AG04449 (cell line): ENCODE results near the gene PARP12.

Experiments
- CTCF ChIA-PET: fragments of 350-600 bp; formaldehyde crosslinking; extraction: SDS; loops from one replicate; lab custom pipeline; 2021; ENCODE audit warnings: antibody characterized with exemption; lab: Yijun Ruan, JAX
- POLR2A ChIA-PET: fragments of 400-600, 350-600 bp; formaldehyde crosslinking; extraction: SDS; loops from one replicate; lab custom pipeline; 2020; ENCODE audit warnings: antibody characterized with exemption, inconsistent platforms; lab: Yijun Ruan, JAX
- DNase-seq: peaks from one replicate; pipeline ENCODE4 v3.0.0-alpha.2; 2010; ENCODE audit warnings: low read depth, low spot score
- H3K4me3 ChIP-seq: 2 replicates; pipeline ENCODE4 v1.5.1; 2011; ENCODE audit warnings: low read depth, mild to moderate bottlenecking, control low read depth, low read length
- TF ChIP-seq, protein P1 (sequence below): IDR thresholded peaks from one replicate; pipeline ENCODE4 v1.5.1; 2011; ENCODE audit warnings: mild to moderate bottlenecking, moderate library complexity, low read length, control low read depth, inconsistent platforms; ENCODE audit not compliant: insufficient read depth; ENCODE audit errors: missing control alignments

The PARP12 gene

DNA sequence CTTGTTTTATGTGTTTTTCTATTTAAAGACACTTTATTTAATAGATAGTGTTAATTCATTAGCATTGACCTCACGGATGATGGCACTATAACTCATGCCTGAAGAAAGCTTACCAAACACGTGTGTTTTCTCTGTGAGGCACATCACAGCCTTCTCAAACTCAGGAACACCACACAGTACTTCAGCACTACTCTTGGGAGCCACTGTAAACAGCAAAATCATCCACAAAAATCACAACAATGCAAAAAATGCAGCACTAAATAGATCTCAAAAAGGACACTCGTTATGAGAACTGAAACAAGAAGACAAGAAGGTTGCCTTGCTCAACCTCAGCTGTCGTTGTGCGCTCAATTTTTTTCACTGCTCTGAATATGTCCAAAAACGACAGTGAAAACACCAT, 12.0 kb upstream of the PARP12 start:
- H3K4me3 ChIP-seq = no peak overlapping the region
- CTCF ChIA-PET = no interaction called here
- DNase-seq = peak; percentile 34
- POLR2A ChIA-PET = no interaction called here
- TF ChIP-seq, protein P1, sequence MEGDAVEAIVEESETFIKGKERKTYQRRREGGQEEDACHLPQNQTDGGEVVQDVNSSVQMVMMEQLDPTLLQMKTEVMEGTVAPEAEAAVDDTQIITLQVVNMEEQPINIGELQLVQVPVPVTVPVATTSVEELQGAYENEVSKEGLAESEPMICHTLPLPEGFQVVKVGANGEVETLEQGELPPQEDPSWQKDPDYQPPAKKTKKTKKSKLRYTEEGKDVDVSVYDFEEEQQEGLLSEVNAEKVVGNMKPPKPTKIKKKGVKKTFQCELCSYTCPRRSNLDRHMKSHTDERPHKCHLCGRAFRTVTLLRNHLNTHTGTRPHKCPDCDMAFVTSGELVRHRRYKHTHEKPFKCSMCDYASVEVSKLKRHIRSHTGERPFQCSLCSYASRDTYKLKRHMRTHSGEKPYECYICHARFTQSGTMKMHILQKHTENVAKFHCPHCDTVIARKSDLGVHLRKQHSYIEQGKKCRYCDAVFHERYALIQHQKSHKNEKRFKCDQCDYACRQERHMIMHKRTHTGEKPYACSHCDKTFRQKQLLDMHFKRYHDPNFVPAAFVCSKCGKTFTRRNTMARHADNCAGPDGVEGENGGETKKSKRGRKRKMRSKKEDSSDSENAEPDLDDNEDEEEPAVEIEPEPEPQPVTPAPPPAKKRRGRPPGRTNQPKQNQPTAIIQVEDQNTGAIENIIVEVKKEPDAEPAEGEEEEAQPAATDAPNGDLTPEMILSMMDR = no peak

DNA sequence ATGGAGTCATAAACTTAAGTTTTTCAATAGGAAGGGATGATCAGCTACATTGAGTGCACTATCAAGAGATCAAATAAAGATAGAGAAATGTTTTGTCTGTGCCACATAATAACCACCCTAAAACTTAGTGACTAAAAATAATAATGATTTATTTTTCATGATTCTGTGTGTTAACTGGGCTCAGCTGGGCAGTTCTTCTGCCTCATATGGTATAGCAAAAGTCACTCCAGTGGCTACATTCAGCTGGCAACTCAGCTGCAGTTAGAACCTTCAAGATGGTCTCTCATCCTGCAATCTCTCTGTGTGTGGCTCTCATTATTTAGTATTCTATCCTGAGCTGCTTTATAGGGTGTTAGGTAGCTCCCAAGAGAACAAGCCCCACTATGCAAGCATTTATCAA, 7.8 kb upstream of the PARP12 start:
- no peak overlapping the region for H3K4me3 ChIP-seq
- DNase-seq = no peak
- ChIA-PET CTCF (no interaction called here), POLR2A (no interaction called here)
- TF ChIP-seq, protein P1 = no peak

DNA sequence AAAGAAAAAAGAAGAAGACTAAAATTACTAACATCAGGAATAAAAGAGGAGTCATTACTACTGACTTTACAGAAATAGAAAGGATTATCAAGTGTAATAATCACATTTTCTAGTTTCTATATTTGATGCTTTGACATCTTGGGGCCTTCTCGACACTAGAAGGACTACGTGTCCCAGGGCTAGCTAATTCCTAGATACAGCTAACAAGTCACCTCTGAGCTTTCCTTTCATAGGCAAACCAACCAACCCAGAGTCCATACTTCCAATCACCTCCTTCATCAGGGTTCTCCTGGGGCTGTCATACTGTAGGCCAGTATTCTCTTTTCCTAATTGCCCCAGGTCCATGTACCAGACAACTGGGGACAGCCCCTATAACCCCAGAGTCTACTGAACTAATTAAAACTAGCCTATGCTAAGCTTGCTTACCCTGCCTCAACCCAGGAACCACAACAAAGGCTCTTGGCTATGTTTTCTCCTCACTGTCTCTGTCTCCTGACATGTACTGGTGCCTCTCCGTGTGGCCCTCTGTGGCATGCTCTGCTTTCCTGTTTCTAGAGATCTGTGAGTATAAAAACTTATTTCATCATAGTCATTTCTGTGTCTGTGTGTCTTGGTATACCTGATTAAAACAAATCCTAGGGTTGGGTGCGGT, 6.7 kb upstream of the PARP12 start:
- ChIA-PET POLR2A (no interaction called here), CTCF (no interaction called here)
- no peak overlapping the region for H3K4me3 ChIP-seq
- DNase-seq = no peak
- TF ChIP-seq, protein P1 = no peak

DNA sequence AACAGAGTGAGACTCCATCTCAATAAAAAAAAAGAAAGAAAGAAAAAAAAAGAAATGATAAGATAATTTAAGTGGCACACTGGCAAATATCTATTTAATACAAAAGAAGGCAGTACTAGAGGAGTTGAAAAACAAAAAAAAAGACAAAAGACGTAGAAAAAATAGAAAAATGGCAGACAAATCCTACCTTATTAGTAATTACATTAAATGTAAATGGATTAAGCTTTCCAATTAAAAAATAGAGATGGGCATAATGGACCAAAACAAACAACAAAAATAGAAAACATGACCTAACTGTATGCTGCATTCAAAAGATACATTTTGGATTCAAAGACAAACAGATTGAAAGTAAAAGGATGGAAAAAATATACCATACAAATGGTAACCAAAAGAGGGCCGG, 5.3 kb upstream of the PARP12 start:
- CTCF ChIA-PET = no interaction called here

DNA sequence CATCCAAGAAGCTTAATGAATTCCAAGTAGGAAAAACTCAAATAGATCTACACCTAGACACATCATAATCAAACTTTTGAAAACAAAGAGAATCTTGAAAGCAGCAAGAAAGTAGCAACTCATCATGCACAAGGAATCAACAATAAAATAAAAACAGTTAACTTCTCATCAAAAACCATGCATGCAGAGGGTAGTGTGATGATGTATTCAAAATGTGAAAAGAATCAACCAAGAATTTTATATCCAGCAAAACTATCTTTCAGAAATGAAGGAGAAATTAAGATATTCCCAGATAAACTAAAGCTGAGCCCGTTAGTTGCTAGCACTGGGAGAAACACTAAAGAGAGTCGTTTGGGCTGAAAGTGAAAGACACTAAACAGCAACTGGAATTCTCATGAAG, 4.3 kb upstream of the PARP12 start:
- ChIA-PET POLR2A (no interaction called here), CTCF (interaction anchor here (1.5 kb wide), 1 partner anchor 19 kb away, joined by 3 read pairs; no protein-coding TSS in a partner anchor)
- DNase-seq = no peak
- TF ChIP-seq, protein P1 = no peak
- no peak overlapping the region for H3K4me3 ChIP-seq

More for the DNA sequence above, 5.3 kb upstream of the PARP12 start:
- no peak for DNase-seq
- no peak overlapping the region for H3K4me3 ChIP-seq
- TF ChIP-seq, protein P1 = no peak
- POLR2A ChIA-PET = no interaction called here

DNA sequence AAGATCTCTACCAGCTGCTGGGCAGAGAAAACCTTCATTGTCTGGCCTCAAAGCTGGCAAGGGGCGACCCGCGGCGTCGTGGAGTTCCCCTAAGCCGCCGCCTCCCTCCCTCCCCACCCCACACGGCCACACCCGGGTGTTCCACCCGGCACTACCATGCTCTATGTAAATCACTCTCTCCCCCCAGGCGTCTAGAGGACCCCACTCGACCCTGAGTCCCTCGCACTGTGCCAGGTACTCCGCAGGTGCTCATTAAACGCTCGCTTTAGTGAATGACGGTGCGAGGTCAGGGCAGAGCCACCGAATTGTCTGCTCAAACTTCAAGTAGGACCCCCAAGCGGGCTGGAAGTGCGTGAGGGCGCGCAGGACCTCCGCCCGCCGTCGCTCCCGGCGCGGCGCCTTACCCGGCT, 628 bp downstream of the PARP12 start:
- CTCF ChIA-PET = interaction anchor here (1.0 kb wide), 1 partner anchor 11 kb away, joined by 3 read pairs; no protein-coding TSS in a partner anchor
- no peak for DNase-seq
- POLR2A ChIA-PET = no interaction called here

More for the DNA sequence above, 628 bp downstream of the PARP12 start:
- H3K4me3 ChIP-seq = peak overlapping the region; percentile 68
- TF ChIP-seq, protein P1 = no peak
